Stomach (tissue), 9 donors: ENCODE results near the gene FAAP100. TPM values are rescaled to one million over a fixed set of nuclear protein-coding genes. Genes with fewer than 3 reads are reported as not detected.

Source experiments
- DNase-seq, 2 donors: peaks; one replicate each; pipeline versions ENCODE4 v3.0.0 to v3.0.0-alpha.2; 2013 to 2019
- H3K27ac ChIP-seq, 5 donors: fragments of 200-600 bp in 4 of 5; sonication (generic) in 4 of 5; one replicate each; pipeline ENCODE4 v1.5.1; 2013 to 2019; ENCODE audit warnings: mild to moderate bottlenecking in 1 of 5, moderate library complexity in 1 of 5
- H3K27me3 ChIP-seq, 3 donors: fragments of 200-600 bp; sonication (generic); one replicate each; pipeline ENCODE4 v1.5.1; 2017 to 2019; ENCODE audit warnings: mixed run types in 1 of 3
- H3K36me3 ChIP-seq, 4 donors: fragments of 200-600 bp; sonication (generic); 1 replicate in 3 of 4; 2 replicates in 1 of 4; pipeline ENCODE4 v1.5.1; 2016 to 2019
- H3K4me1 ChIP-seq, 4 donors: fragments of 200-600 bp; sonication (generic); one replicate each; pipeline ENCODE4 v1.5.1; 2016 to 2019
- H3K4me3 ChIP-seq, 4 donors: fragments of 200-600 bp; sonication (generic) in 3 of 4; one replicate each; pipeline ENCODE4 v1.5.1; 2016 to 2019; ENCODE audit warnings: mild to moderate bottlenecking in 1 of 4
- H3K9me3 ChIP-seq, 4 donors: fragments of 200-600 bp; sonication (generic); one replicate each; pipeline ENCODE4 v1.5.1; 2016 to 2019
- EP300 ChIP-seq: sonication (generic); formaldehyde crosslinking; IDR thresholded peaks from one replicate; pipeline ENCODE4 v1.6.1; 2017; ENCODE audit warnings: antibody characterized with exemption
- POLR2A ChIP-seq, 4 donors: fragments of 450-650 bp; IDR thresholded peaks; one replicate each; pipeline ENCODE4 v1.6.1; 2016; ENCODE audit warnings: antibody characterized with exemption in 4 of 4, control low read depth in 2 of 4, mild to moderate bottlenecking in 1 of 4, moderate library complexity in 1 of 4
- POLR2AphosphoS5 ChIP-seq, 3 donors: sonication (generic); formaldehyde crosslinking; IDR thresholded peaks; one replicate each; pipeline ENCODE4 v1.6.1; 2016; ENCODE audit warnings: antibody characterized with exemption in 3 of 3
- WGBS, 5 donors: extraction: QIAGEN DNeasy Blood & Tissue Kit in 3 of 5; methylation state at CpG; one replicate each; pipeline versions ENCODE4 v1.1.5 to v1.1.7; 2013 to 2018; 5-methylcytosine and 5-hydroxymethylcytosine counted together
- intact Hi-C: fragments of 100-400 bp; cut with DNase I; formaldehyde crosslinking; loops from one replicate; pipeline ENCODE4 v1.15.1; 2023; ENCODE audit warnings: low total_unique reads
- polyA plus RNA-seq, 3 donors: library from polyadenylated mRNA; stranded (reverse); fragments of 200-250 nt; gene quantifications; one replicate each; pipeline ENCODE4 v1.2.3, GENCODE V29; 2013
- total RNA-seq, 5 donors: library from RNA; depleted of rRNA; stranded (reverse); fragments of >200 nt; gene quantifications; one replicate each; pipeline versions ENCODE4 v1.1.0 to v1.2.3, GENCODE V29; 2014 to 2016
- TF ChIP-seq, protein P1 (sequence below), 7 experiments: fragments of 450-650 bp in 4 of 7; fragments of 200-600 bp in 3 of 7; sonication (generic) in 3 of 7; IDR thresholded peaks; one replicate each; pipeline ENCODE4 v1.5.1; 2016 to 2019; ENCODE audit warnings: antibody characterized with exemption in 7 of 7, control low read depth in 2 of 7, mild to moderate bottlenecking in 1 of 7
- donor health status: healthy with polysubstance abuse.
- donor health status: Bipolar disorder and iron deficiency.
- donor health status: healthy.

FAAP100 gene
- total and polyA plus RNA-seq, 8 donors = 11.9 to 130 (median 24.3) TPM

GRCh38 chr17:81543339-81543675 lies 8.8 kb downstream of the FAAP100 start:
- Histone ChIP-seq H3K9me3 (no peaks in the 10 kb centered on the region), H3K4me1 (no peaks in the 10 kb centered on the region), H3K27me3 (peaks cover 0 to 3% (median 0%) of the 10 kb centered on the region in 3 donors), H3K36me3 (peaks cover 46 to 96% (median 95%) of the 10 kb centered on the region in 4 donors), H3K4me3 (no peak overlapping the region), H3K27ac (no peak overlapping the region)
- WGBS, 5 donors = 86 to 94% (median 88%) methylated on average over 13 to 14 of the region's 14 CpGs
- TF ChIP-seq, protein P1, sequence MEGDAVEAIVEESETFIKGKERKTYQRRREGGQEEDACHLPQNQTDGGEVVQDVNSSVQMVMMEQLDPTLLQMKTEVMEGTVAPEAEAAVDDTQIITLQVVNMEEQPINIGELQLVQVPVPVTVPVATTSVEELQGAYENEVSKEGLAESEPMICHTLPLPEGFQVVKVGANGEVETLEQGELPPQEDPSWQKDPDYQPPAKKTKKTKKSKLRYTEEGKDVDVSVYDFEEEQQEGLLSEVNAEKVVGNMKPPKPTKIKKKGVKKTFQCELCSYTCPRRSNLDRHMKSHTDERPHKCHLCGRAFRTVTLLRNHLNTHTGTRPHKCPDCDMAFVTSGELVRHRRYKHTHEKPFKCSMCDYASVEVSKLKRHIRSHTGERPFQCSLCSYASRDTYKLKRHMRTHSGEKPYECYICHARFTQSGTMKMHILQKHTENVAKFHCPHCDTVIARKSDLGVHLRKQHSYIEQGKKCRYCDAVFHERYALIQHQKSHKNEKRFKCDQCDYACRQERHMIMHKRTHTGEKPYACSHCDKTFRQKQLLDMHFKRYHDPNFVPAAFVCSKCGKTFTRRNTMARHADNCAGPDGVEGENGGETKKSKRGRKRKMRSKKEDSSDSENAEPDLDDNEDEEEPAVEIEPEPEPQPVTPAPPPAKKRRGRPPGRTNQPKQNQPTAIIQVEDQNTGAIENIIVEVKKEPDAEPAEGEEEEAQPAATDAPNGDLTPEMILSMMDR (IDR thresholded peaks at IDR 0.05) = no peak
- TF ChIP-seq POLR2A (IDR thresholded peaks at IDR 0.05) (no peak), EP300 (no peak), POLR2AphosphoS5 (IDR thresholded peaks at IDR 0.05) (no peak)
- intact Hi-C loops = no loop called here
- DNase-seq = no peak

DNA sequence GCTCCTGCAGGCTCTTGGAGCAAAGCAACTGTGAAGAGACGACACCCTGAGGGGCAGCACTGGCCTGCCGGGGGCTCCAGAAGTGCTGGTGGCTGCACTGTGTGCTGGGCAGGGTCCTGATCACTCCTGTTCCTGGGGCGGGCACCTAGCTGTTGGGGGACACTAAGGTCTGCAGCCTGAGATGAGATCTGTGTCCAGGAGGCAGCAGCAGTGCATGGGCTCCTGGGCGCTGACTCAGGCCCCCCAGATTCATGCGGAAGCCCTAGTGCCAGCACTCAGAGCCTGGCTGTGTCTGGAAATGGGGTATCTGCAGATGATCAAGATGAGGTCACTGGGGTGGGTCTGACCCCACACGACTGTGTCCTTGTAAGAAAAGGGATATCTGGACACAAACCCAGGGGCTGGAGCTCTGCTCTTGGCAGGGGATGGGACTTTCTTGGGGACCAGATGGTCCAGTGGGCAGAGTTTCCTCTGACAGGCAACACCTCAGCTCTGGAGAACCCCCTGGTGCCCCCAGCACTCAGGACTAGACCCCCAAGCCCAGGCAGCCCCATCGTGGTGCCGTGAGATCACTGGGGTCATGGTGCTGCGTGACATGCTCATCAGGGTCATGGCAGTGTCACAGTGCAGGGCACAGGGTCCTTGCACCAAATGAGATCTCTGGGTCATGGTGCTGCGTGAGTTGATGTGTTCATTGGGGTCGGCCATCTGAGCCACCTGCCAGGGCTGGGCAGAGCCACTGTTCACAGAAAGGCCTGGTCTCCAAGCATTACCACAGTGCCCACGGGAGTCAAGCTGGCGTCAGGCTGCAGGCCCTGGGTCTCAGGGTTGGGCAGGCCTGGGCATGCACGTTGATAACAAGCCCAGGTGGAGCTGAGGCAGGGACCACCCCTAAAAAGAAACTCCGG lies 9.5 kb downstream of the FAAP100 start:
- Histone ChIP-seq H3K27me3 (peaks cover 0 to 9% (median 4%) of the 10 kb centered on the region in 3 donors), H3K4me3 (no peak overlapping the region), H3K9me3 (no peaks in the 10 kb centered on the region), H3K27ac (no peak overlapping the region), H3K4me1 (peaks cover 3 to 5% (median 5%) of the 10 kb centered on the region in 4 donors), H3K36me3 (peaks cover 40 to 95% (median 92%) of the 10 kb centered on the region in 4 donors)
- no peak for DNase-seq
- intact Hi-C loops = no loop called here
- WGBS, 5 donors = 82 to 93% (median 85%) methylated on average over 14 to 15 of the region's 15 CpGs
- TF ChIP-seq EP300 (no peak), POLR2A (IDR thresholded peaks at IDR 0.05) (no peak), POLR2AphosphoS5 (IDR thresholded peaks at IDR 0.05) (no peak)
- TF ChIP-seq, protein P1 (IDR thresholded peaks at IDR 0.05) = no peak

GRCh38 chr17:81541123-81541522 lies 11.0 kb downstream of the FAAP100 start:
- intact Hi-C loops = no loop called here
- peaks cover 30 to 80% (median 77%) of the 10 kb centered on the region in 4 donors for H3K36me3 ChIP-seq
- TF ChIP-seq EP300 (no peak), POLR2A (IDR thresholded peaks at IDR 0.05) (no peak), POLR2AphosphoS5 (IDR thresholded peaks at IDR 0.05) (no peak)
- TF ChIP-seq, protein P1 (IDR thresholded peaks at IDR 0.05) = no peak
- H3K4me1 ChIP-seq = peaks cover 18 to 21% (median 21%) of the 10 kb centered on the region in 4 donors
- WGBS, 5 donors = 87 to 98% (median 97%) methylated on average over 13 to 17 of the region's 17 CpGs
- H3K27ac ChIP-seq = no peak overlapping the region
- H3K4me3 ChIP-seq = no peak overlapping the region
- H3K27me3 ChIP-seq = peaks cover 0 to 25% (median 20%) of the 10 kb centered on the region in 3 donors
- DNase-seq = no peak
- no peaks in the 10 kb centered on the region for H3K9me3 ChIP-seq

DNA sequence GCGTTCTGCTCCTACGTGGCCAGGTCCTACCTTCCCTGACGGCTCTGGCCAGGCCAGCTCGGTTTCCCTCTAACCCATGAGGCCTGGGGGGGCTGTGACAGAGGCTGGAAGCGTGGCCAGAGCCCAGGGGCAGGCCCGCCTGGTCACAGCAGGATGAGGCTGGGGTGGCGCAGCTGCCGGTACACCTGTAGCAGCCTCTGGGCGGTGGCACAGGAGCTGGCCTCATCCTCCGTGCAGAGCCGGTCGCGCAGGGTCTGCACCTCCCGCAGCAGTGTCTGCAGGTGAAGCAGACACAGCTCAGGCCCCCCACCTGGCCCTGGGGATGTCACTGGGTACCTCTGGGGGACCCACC lies 11.5 kb downstream of the FAAP100 start:
- no peak overlapping the region for H3K4me3 ChIP-seq
- intact Hi-C loops = no loop called here
- no peak overlapping the region for H3K27ac ChIP-seq
- 80 to 94% (median 93%) methylated on average over 1 to 14 of the region's 14 CpGs for WGBS, 5 donors
- H3K4me1 ChIP-seq = peaks cover 18 to 25% (median 23%) of the 10 kb centered on the region in 4 donors
- TF ChIP-seq POLR2AphosphoS5 (IDR thresholded peaks at IDR 0.05) (no peak), EP300 (no peak), POLR2A (IDR thresholded peaks at IDR 0.05) (no peak)
- TF ChIP-seq, protein P1 (IDR thresholded peaks at IDR 0.05) = no peak
- H3K27me3 ChIP-seq = peaks cover 0 to 30% (median 25%) of the 10 kb centered on the region in 3 donors
- H3K36me3 ChIP-seq = peaks cover 29 to 75% (median 72%) of the 10 kb centered on the region in 4 donors
- no peak for DNase-seq
- H3K9me3 ChIP-seq = no peaks in the 10 kb centered on the region
